Measurements from ENCODE around the gene FAM193B.

GRCh38 chr5:177496727-177497291 is 57.6 kb downstream of the FAM193B start:
- TF ChIP-seq CTCF (IDR thresholded peaks at IDR 0.05) (no peak), POLR2AphosphoS5 (IDR thresholded peaks at IDR 0.05; ENCODE audit: low read depth, low read length) (no peak)

Measured in Panc1 (cell line).